K562 (cell line): ENCODE measurements around the gene DCAF11. TPM values are rescaled to one million over a fixed set of nuclear protein-coding genes. Genes with fewer than 3 reads are reported as not detected.

ENCODE experiments used
- ATAC-seq: fragments of 200-7000 bp; cut with Tn5 transposase; 3 replicates; pipeline ENCODE4 v1.9.1; 2020; ENCODE audit warnings: moderate library complexity
- BruUV-seq: library from RNA; stranded (reverse); fragments of 400-500 nt; replicated peaks from 2 replicates; lab custom pipeline; 2021; lab: Mats Ljungman, UMichigan
- CTCF ChIA-PET: fragments of 300-600 bp; formaldehyde crosslinking; extraction: SDS; loops from one replicate; lab custom pipeline; 2021; ENCODE audit warnings: low intra/inter-chr PET ratio; lab: Yijun Ruan, JAX
- POLR2A ChIA-PET: fragments of 300-600, 350-650 bp; sonication (Branson Sonifier 250); formaldehyde crosslinking; extraction: SDS; loops from one replicate; lab custom pipeline; 2021; ENCODE audit warnings: antibody characterized with exemption, inconsistent platforms; lab: Yijun Ruan, JAX
- DNase-seq, 4 experiments: peaks; one replicate each; pipeline versions ENCODE4 v3.0.0 to v3.0.0-alpha.2; 2011 to 2018; ENCODE audit warnings: low spot score in 3 of 4, mixed read lengths in 3 of 4; ENCODE audit errors: extremely low read depth in 1 of 4
- FAIRE-seq: peaks from 2 replicates; lab custom pipeline; 2011; peaks lifted over from hg19 to GRCh38; lab: Jason Lieb, UNC
- H2AFZ ChIP-seq: 2 replicates; pipeline ENCODE4 v1.6.0; 2011; ENCODE audit warnings: low read depth, low read length, control low read depth, inconsistent platforms
- H3K27ac ChIP-seq: fragments of 200-600 bp; 3 replicates; pipeline ENCODE4 v1.8.0; 2011; ENCODE audit warnings: low read depth, mild to moderate bottlenecking, control low read depth, inconsistent platforms, low read length, moderate library complexity, mixed read lengths; ENCODE audit errors: extremely low read depth
- H3K27me3 ChIP-seq, 2 experiments: fragments of 300-600 bp in 1 of 2; 2 replicates in 1 of 2; 3 replicates in 1 of 2; pipeline versions ENCODE4 v1.6.0 to v1.8.0; 2011; ENCODE audit warnings: inconsistent platforms in 2 of 2, low read length in 2 of 2, mild to moderate bottlenecking in 1 of 2, mixed read lengths in 1 of 2, moderate library complexity in 1 of 2; ENCODE audit not compliant: control insufficient read depth in 2 of 2, insufficient read depth in 2 of 2
- H3K36me3 ChIP-seq: fragments of 300-600 bp; 3 replicates; pipeline ENCODE4 v1.8.0; 2011; ENCODE audit warnings: mild to moderate bottlenecking, low read length, inconsistent platforms; ENCODE audit not compliant: control insufficient read depth, insufficient read depth
- H3K4me1 ChIP-seq, 2 experiments: fragments of 200-600 bp in 1 of 2; replicated peaks in 1 of 2; 2 replicates in 1 of 2; 3 replicates in 1 of 2; pipeline versions ENCODE4 v1.5.1 to v1.8.0; 2011; ENCODE audit warnings: inconsistent platforms in 2 of 2, low read length in 2 of 2, mild to moderate bottlenecking in 1 of 2, mixed read lengths in 1 of 2, moderate library complexity in 1 of 2; ENCODE audit not compliant: control insufficient read depth in 2 of 2, insufficient read depth in 2 of 2
- H3K4me2 ChIP-seq: 2 replicates; pipeline ENCODE4 v1.6.1; 2011; ENCODE audit warnings: low read length, control low read depth, inconsistent platforms, mixed read lengths; ENCODE audit not compliant: insufficient read depth
- H3K4me3 ChIP-seq: fragments of 200-600 bp; sonication (generic), shearing (Covaris generic); 2 replicates; pipeline ENCODE4 v1.5.1; 2016; ENCODE audit warnings: control low read depth, inconsistent platforms
- H3K79me2 ChIP-seq: fragments of 200-600 bp; 3 replicates; pipeline ENCODE4 v1.8.0; 2011; ENCODE audit warnings: low read length, inconsistent platforms; ENCODE audit not compliant: control insufficient read depth, insufficient read depth
- H3K9ac ChIP-seq, 2 experiments: 2 replicates each; pipeline versions ENCODE4 v1.6.0 to v1.6.1; 2011; ENCODE audit warnings: low read depth in 2 of 2, low read length in 2 of 2, control low read depth in 1 of 2, inconsistent platforms in 1 of 2, mild to moderate bottlenecking in 1 of 2, mixed read lengths in 1 of 2; ENCODE audit not compliant: insufficient read depth in 1 of 2
- H3K9me1 ChIP-seq: one replicate; pipeline ENCODE4 v1.6.0; 2011; ENCODE audit warnings: inconsistent platforms, mild to moderate bottlenecking, low read length, moderate library complexity; ENCODE audit not compliant: control insufficient read depth, insufficient read depth
- H3K9me3 ChIP-seq: replicated peaks from 2 replicates; pipeline ENCODE4 v1.5.1; 2011; ENCODE audit warnings: low read depth, low read length, inconsistent platforms; ENCODE audit not compliant: control insufficient read depth, insufficient read depth
- H4K20me1 ChIP-seq: replicated peaks from 2 replicates; pipeline ENCODE4 v1.6.1; 2011; ENCODE audit warnings: low read length, inconsistent platforms, mixed read lengths; ENCODE audit not compliant: control insufficient read depth, insufficient read depth
- HMG20B ChIP-seq: fragments of 250-450 bp; sonication (Bioruptor Pico); IDR thresholded peaks from 2 replicates; pipeline ENCODE4 v1.5.0; 2021; ENCODE audit warnings: mild to moderate bottlenecking
- IRF9 ChIP-seq: fragments of 450-650 bp; IDR thresholded peaks from 2 replicates; pipeline ENCODE4 v1.6.1; 2016; ENCODE audit warnings: missing biosample characterization, missing genetic modification characterization
- MCM3 ChIP-seq: fragments of 450-650 bp; IDR thresholded peaks from 2 replicates; pipeline ENCODE4 v1.6.1; 2016
- MEF2D ChIP-seq: conservative IDR thresholded peaks from 2 replicates; pipeline ENCODE4 v1.6.1; 2016; ENCODE audit warnings: low read depth, missing genetic modification characterization, missing compliant biosample characterization
- MNT ChIP-seq, 2 experiments: fragments of 450-650 bp; conservative IDR thresholded peaks; 2 replicates each; pipeline ENCODE4 v1.6.1; 2017; ENCODE audit warnings: mild to moderate bottlenecking in 2 of 2, moderate library complexity in 2 of 2
- MYC ChIP-seq, 2 experiments: fragments of 250-450 bp in 1 of 2; sonication (Bioruptor Pico) in 1 of 2; IDR thresholded peaks; 2 replicates each; pipeline versions ENCODE4 v1.5.1 to v1.6.1; 2012 to 2021; ENCODE audit warnings: low read depth in 2 of 2, borderline replicate concordance in 1 of 2, improper control_type of control experiment in 1 of 2, low read length in 1 of 2, mild to moderate bottlenecking in 1 of 2, moderate library complexity in 1 of 2
- PKNOX1 ChIP-seq: fragments of 450-650 bp; IDR thresholded peaks from 2 replicates; pipeline ENCODE4 v1.6.1; 2016
- SETDB1 ChIP-seq: IDR thresholded peaks from one replicate; pipeline ENCODE4 v1.6.1; 2012; ENCODE audit warnings: low read length, control low read depth, inconsistent platforms
- SMC3 ChIP-seq: conservative IDR thresholded peaks from 2 replicates; pipeline ENCODE4 v1.6.1; 2011; ENCODE audit warnings: low read depth, low read length, improper control_type of control experiment; ENCODE audit not compliant: insufficient read depth
- TAF1 ChIP-seq: IDR thresholded peaks from 2 replicates; pipeline ENCODE4 v1.6.1; 2011; ENCODE audit warnings: mild to moderate bottlenecking, low read length, moderate library complexity; ENCODE audit not compliant: insufficient read depth, control insufficient read depth, severe bottlenecking; ENCODE audit errors: extremely low read depth
- TAL1 ChIP-seq: fragments of 450-650 bp; IDR thresholded peaks from 2 replicates; pipeline ENCODE4 v1.6.1; 2016; ENCODE audit warnings: mild to moderate bottlenecking
- TCFL5 ChIP-seq: fragments of 250-450 bp; sonication (Bioruptor Pico); conservative IDR thresholded peaks from 2 replicates; pipeline ENCODE4 v1.6.1; 2021; ENCODE audit warnings: mild to moderate bottlenecking, moderate library complexity, matching md5 sums
- XRCC3 ChIP-seq: fragments of 450-650 bp; IDR thresholded peaks from 2 replicates; pipeline ENCODE4 v1.6.1; 2017; ENCODE audit warnings: mild to moderate bottlenecking, moderate library complexity
- WGBS: fragments of 100-300 bp; shearing (Covaris generic); methylation state at CpG from one replicate; pipeline ENCODE4 v1.1.6; 2016; ENCODE audit warnings: low coverage, mixed read lengths; ENCODE audit not compliant: insufficient coverage; ENCODE audit errors: missing lambda C conversion rate; 5-methylcytosine and 5-hydroxymethylcytosine counted together
- in situ Hi-C: fragments of 300-500 bp; cut with MboI; formaldehyde crosslinking; loops from 4 replicates; pipeline ENCODE4 v1.15.0; 2018; ENCODE audit warnings: inconsistent platforms, mixed read lengths
- intact Hi-C: fragments of 100-400 bp; cut with micrococcal nuclease; formaldehyde crosslinking; loops from 2 replicates; pipeline ENCODE4 v1.14.2; 2022
- polyA plus RNA-seq, 8 experiments: library from polyadenylated mRNA; depleted of rRNA in 4 of 8; stranded (reverse) in 5 of 8; unstranded in 3 of 8; fragments of >200 nt; fragmentation: Nextera tagmentation in 2 of 8; fragmentation: Illumina TruSeq in 1 of 8; extraction: Ambion mirVana in 2 of 8; extraction: Trizol in 1 of 8; gene quantifications; 2 replicates each; pipeline versions ENCODE4 v1.2.1 to v1.2.3, GENCODE V29; 2011 to 2014; ENCODE audit warnings: inconsistent platforms in 1 of 8, missing spikeins in 1 of 8
- total RNA-seq, 7 experiments: library from RNA; depleted of rRNA in 6 of 7; stranded (reverse); fragments of >200 nt in 6 of 7; fragmentation: Illumina TruSeq in 2 of 7; extraction: Trizol in 2 of 7; gene quantifications; 2 replicates each; pipeline versions ENCODE4 v1.2.1 to v1.2.3, GENCODE V29; 2011 to 2021; ENCODE audit warnings: low replicate concordance in 1 of 7

Gene DCAF11
- total and polyA plus RNA-seq, 9 of the 15 experiments (the other 6 are each of a cell fraction or from before 2014, with no cell fraction given): 8.5 to 46.2 (median 36.4) TPM

GRCh38 chr14:24145690-24146452 is 31.3 kb downstream of the DCAF11 start (continued):
- TF ChIP-seq TCFL5 (CRISPR knock-in tag) (no peak), SETDB1 (no peak), IRF9 (no peak), XRCC3 (no peak), MNT (conservative IDR thresholded peaks at IDR 0.05) (no peak), MCM3 (no peak)

- H3K36me3 ChIP-seq: peaks cover 55% of the 10 kb centered on the region; the same call in 2 of the 3 replicates
- no peaks in the 10 kb centered on the region for H4K20me1 ChIP-seq
- no peaks in the 10 kb centered on the region for H3K27me3 ChIP-seq
- in situ Hi-C loops: no loop called here
- peak within 1 kb of the TSS; percentile 98 for H3K4me3 ChIP-seq
- FAIRE-seq (peak; percentile 81), ATAC-seq (peak; percentile 88), DNase-seq (peak; percentile 85 to 95 (median 91))
- peak within 1 kb of the TSS; percentile 72 for H3K27ac ChIP-seq
- 0% methylated on average over 6 of the region's 25 CpGs for WGBS
- ChIA-PET POLR2A (interaction anchor here (0.6 to 2.2 kb wide), 12 partner anchors 9 to 377 kb away, joined by 3 to 6 read pairs (median 4); partner anchors contain the start of genes DCAF11, IRF9, NRL and TINF2), CTCF (no interaction called here)
- peak within 1 kb of the TSS; percentile 84 for H2AFZ ChIP-seq
- peaks cover 5% of the 10 kb centered on the region for H3K9me1 ChIP-seq
- peaks cover 33 to 46% of the 10 kb centered on the region in 2 experiments; a peak in 4 of 5 replicates for H3K4me1 ChIP-seq
- no TSS peak for BruUV-seq
- H3K9me3 ChIP-seq: no peaks in the 10 kb centered on the region
- intact Hi-C loops: loop anchor here (2.0 to 10.0 kb wide), 2 partner anchors 32 to 52 kb away; partner anchors contain the start of genes DCAF11, NRL and PCK2
- peaks cover 39% of the 10 kb centered on the region for H3K79me2 ChIP-seq
- peak within 1 kb of the TSS; percentile 81 to 97 for H3K9ac ChIP-seq
- peak within 1 kb of the TSS; percentile 98 for H3K4me2 ChIP-seq
- TF ChIP-seq PKNOX1 (peak; percentile 31), MEF2D (no peak), MNT (conservative IDR thresholded peaks at IDR 0.05) (peak; percentile 41 to 48; a peak in 2 of 4 replicates), TAF1 (peak; percentile 29), TAL1 (no peak), HMG20B (no peak), SMC3 (no peak), MYC (IDR thresholded peaks at IDR 0.05; ENCODE audit: low read depth, low read length) (peak; percentile 60), MYC (CRISPR knock-in tag; IDR thresholded peaks at IDR 0.05; ENCODE audit: borderline replicate concordance, low read depth) (no peak)
Observed at GRCh38 chr14:24146453-24146977, 31.9 kb downstream of the DCAF11 start, which contains the start of gene PSME2. PSME2 (minus strand) TSS chr14:24146610; CDS start chr14:24146581, 29 bp downstream.
